ENCODE data around the gene ZGRF1. TPM values are rescaled to one million over a fixed set of nuclear protein-coding genes. Genes with fewer than 3 reads are reported as not detected.

Gene ZGRF1
- polyA plus RNA-seq, 1 donor from 2014 or later = 18.0 TPM

DNA sequence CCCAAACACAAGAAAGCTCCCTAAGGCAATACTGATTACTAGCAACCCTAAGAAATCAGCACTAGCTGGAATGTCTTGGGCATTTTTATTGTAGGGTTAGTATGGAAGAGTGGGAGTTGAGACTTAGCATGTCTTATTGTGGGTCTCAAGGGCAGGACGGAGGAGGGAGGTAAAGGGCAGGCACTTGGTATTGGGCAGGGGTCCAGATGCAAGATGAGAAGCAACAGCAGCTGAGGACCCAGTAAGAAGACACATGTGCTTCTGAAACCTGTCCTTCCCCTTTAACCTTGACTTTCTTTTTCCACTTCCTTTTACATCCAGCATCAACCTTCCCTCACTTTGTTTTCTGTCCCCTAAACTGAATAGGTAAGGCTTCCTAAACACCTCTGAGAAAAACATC is 37.7 kb upstream of the ZGRF1 start:
- H2AFZ ChIP-seq (ENCODE audit: low read depth, low read length) = no peak overlapping the region
- no peak overlapping the region for H3K4me3 ChIP-seq (ENCODE audit: low read length)
- no peaks in the 10 kb centered on the region for H3K79me2 ChIP-seq (replicated peaks; ENCODE audit: insufficient read depth, low read length)

DNA sequence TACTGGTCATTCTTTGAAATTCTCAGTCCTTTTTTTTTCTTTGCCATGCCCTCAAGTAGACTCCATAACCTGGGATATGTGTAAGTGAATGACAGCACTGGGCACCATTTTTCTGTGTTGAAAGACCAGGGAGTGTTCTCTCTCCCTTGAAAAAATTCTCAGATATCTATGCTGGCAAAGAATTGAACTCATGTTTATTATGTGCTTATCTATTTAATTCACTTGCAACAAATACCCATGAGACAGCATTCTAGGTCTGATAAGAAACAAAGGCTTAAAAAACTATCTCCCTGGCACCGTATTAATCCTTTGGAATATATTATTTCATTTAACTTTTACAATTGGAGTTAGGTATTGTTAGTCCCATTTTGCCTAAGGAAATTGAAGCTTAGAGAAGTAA is 37.0 kb upstream of the ZGRF1 start:
- Histone ChIP-seq H3K9me3 (ENCODE audit: low read length) (no peaks in the 10 kb centered on the region), H3K36me3 (ENCODE audit: insufficient read depth, low read length) (no peaks in the 10 kb centered on the region), H3K9ac (ENCODE audit: low read length) (no peak overlapping the region), H3K4me2 (ENCODE audit: low read length) (no peak overlapping the region), H3K27me3 (ENCODE audit: insufficient read depth, low read depth, low read length) (no peaks in the 10 kb centered on the region), H3K79me2 (replicated peaks; ENCODE audit: insufficient read depth, low read length) (no peaks in the 10 kb centered on the region), H4K20me1 (ENCODE audit: insufficient read depth) (no peaks in the 10 kb centered on the region), H3K4me3 (ENCODE audit: low read length) (no peak overlapping the region), H3F3A (ENCODE audit: insufficient read depth, low read length, poor library complexity, severe bottlenecking) (no peaks in the 10 kb centered on the region), H2AFZ (ENCODE audit: low read depth, low read length) (no peak overlapping the region), H3K9me2 (ENCODE audit: insufficient read depth, low read length) (no peaks in the 10 kb centered on the region), H3K27ac (ENCODE audit: low read length) (no peak overlapping the region)
- TF ChIP-seq SMC3 (conservative IDR thresholded peaks at IDR 0.05; ENCODE audit: poor library complexity) = no peak
- TF ChIP-seq MXI1 (conservative IDR thresholded peaks at IDR 0.05; ENCODE audit: poor library complexity, severe bottlenecking) = no peak
- no peak for TF ChIP-seq EZH2 (IDR thresholded peaks at IDR 0.05; ENCODE audit: borderline replicate concordance, insufficient read depth, low read length, poor library complexity, severe bottlenecking)
- TF ChIP-seq, protein P1, sequence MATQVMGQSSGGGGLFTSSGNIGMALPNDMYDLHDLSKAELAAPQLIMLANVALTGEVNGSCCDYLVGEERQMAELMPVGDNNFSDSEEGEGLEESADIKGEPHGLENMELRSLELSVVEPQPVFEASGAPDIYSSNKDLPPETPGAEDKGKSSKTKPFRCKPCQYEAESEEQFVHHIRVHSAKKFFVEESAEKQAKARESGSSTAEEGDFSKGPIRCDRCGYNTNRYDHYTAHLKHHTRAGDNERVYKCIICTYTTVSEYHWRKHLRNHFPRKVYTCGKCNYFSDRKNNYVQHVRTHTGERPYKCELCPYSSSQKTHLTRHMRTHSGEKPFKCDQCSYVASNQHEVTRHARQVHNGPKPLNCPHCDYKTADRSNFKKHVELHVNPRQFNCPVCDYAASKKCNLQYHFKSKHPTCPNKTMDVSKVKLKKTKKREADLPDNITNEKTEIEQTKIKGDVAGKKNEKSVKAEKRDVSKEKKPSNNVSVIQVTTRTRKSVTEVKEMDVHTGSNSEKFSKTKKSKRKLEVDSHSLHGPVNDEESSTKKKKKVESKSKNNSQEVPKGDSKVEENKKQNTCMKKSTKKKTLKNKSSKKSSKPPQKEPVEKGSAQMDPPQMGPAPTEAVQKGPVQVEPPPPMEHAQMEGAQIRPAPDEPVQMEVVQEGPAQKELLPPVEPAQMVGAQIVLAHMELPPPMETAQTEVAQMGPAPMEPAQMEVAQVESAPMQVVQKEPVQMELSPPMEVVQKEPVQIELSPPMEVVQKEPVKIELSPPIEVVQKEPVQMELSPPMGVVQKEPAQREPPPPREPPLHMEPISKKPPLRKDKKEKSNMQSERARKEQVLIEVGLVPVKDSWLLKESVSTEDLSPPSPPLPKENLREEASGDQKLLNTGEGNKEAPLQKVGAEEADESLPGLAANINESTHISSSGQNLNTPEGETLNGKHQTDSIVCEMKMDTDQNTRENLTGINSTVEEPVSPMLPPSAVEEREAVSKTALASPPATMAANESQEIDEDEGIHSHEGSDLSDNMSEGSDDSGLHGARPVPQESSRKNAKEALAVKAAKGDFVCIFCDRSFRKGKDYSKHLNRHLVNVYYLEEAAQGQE (IDR thresholded peaks at IDR 0.05; ENCODE audit: borderline replicate concordance) = no peak
- TF ChIP-seq, protein P2, sequence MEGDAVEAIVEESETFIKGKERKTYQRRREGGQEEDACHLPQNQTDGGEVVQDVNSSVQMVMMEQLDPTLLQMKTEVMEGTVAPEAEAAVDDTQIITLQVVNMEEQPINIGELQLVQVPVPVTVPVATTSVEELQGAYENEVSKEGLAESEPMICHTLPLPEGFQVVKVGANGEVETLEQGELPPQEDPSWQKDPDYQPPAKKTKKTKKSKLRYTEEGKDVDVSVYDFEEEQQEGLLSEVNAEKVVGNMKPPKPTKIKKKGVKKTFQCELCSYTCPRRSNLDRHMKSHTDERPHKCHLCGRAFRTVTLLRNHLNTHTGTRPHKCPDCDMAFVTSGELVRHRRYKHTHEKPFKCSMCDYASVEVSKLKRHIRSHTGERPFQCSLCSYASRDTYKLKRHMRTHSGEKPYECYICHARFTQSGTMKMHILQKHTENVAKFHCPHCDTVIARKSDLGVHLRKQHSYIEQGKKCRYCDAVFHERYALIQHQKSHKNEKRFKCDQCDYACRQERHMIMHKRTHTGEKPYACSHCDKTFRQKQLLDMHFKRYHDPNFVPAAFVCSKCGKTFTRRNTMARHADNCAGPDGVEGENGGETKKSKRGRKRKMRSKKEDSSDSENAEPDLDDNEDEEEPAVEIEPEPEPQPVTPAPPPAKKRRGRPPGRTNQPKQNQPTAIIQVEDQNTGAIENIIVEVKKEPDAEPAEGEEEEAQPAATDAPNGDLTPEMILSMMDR (IDR thresholded peaks at IDR 0.05; ENCODE audit: poor library complexity, severe bottlenecking) = no peak
- TF ChIP-seq POLR2AphosphoS5 (IDR thresholded peaks at IDR 0.05) = no peak
- no peak for TF ChIP-seq RAD21 (conservative IDR thresholded peaks at IDR 0.05)
- no peak for TF ChIP-seq EP300 (conservative IDR thresholded peaks at IDR 0.05; ENCODE audit: poor library complexity, severe bottlenecking)
- TF ChIP-seq TAF1 (IDR thresholded peaks at IDR 0.05; ENCODE audit: low read depth) = no peak

More for the DNA sequence above, 37.7 kb upstream of the ZGRF1 start:
- no peaks in the 10 kb centered on the region for H4K20me1 ChIP-seq (ENCODE audit: insufficient read depth)
- no peaks in the 10 kb centered on the region for H3K36me3 ChIP-seq (ENCODE audit: insufficient read depth, low read length)
- no peaks in the 10 kb centered on the region for H3K9me3 ChIP-seq (ENCODE audit: low read length)
- no peak overlapping the region for H3K4me2 ChIP-seq (ENCODE audit: low read length)
- H3K9me2 ChIP-seq (ENCODE audit: insufficient read depth, low read length) = no peaks in the 10 kb centered on the region
- H3K27ac ChIP-seq (ENCODE audit: low read length) = no peak overlapping the region
- H3F3A ChIP-seq (ENCODE audit: insufficient read depth, low read length, poor library complexity, severe bottlenecking) = no peaks in the 10 kb centered on the region
- H3K27me3 ChIP-seq (ENCODE audit: insufficient read depth, low read depth, low read length) = no peaks in the 10 kb centered on the region
- H3K9ac ChIP-seq (ENCODE audit: low read length) = no peak overlapping the region
- no peak for TF ChIP-seq SMC3 (conservative IDR thresholded peaks at IDR 0.05; ENCODE audit: poor library complexity)
- TF ChIP-seq RAD21 (conservative IDR thresholded peaks at IDR 0.05) = no peak
- TF ChIP-seq MXI1 (conservative IDR thresholded peaks at IDR 0.05; ENCODE audit: poor library complexity, severe bottlenecking) = no peak
- TF ChIP-seq, protein P1 (IDR thresholded peaks at IDR 0.05; ENCODE audit: borderline replicate concordance) = no peak
- TF ChIP-seq, protein P2 (IDR thresholded peaks at IDR 0.05; ENCODE audit: poor library complexity, severe bottlenecking) = no peak
- no peak for TF ChIP-seq EZH2 (IDR thresholded peaks at IDR 0.05; ENCODE audit: borderline replicate concordance, insufficient read depth, low read length, poor library complexity, severe bottlenecking)
- no peak for TF ChIP-seq TAF1 (IDR thresholded peaks at IDR 0.05; ENCODE audit: low read depth)
- TF ChIP-seq POLR2AphosphoS5 (IDR thresholded peaks at IDR 0.05) = no peak
- TF ChIP-seq EP300 (conservative IDR thresholded peaks at IDR 0.05; ENCODE audit: poor library complexity, severe bottlenecking) = no peak
